Stimulated activated naive CD8-positive, alpha-beta T cell treated with anti-CD3 and anti-CD28 coated beads, Interleukin-15, Interleukin-2, amounts not matched to agents 100 U/mL and 50 U/mL, for 24 hours (primary cell): ENCODE results near the gene FGGY.

Experiments
- ATAC-seq: fragments of 150-1000 bp; cut with Tn5 transposase; one replicate; pipeline ENCODE4 v1.10.0; 2021
- DNase-seq: peaks from one replicate; pipeline ENCODE4 v3.0.0; 2021

FGGY gene

DNA sequence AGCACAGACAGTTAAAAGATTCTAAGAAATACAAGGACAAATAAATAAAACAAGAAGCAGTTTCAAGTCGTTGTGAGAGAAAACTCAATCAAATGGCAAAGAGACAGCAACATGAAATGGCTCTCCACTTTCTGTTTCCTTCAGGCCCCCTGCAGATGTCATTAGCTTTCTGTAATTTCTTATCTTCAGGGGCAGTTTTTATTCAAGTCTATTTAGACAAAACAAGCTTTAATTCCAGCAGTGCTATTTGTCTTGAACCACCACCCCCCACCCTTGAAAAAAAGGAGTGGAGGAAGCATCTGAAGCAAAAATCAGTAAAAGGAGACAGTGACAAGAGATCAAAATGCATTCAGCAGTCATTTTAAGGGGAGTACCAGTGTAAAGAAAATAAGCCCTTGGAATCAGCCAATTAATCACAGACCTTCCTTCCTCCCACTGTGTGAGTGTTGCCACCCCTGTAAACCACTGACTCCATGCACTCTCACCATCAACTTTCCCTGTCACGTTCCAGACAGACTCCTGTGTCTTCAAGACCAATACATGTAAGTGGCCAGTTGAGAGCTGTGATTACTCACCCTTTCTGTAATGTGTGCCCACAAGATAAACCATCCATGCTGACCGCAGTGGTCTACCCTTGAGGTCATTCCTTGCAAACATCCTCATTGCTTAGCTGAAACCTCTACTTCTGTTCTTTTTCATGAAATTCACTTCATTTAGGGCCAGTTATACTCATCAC is 381.8 kb downstream of the FGGY start:
- ATAC-seq (peak; percentile 28), DNase-seq (no peak)

DNA sequence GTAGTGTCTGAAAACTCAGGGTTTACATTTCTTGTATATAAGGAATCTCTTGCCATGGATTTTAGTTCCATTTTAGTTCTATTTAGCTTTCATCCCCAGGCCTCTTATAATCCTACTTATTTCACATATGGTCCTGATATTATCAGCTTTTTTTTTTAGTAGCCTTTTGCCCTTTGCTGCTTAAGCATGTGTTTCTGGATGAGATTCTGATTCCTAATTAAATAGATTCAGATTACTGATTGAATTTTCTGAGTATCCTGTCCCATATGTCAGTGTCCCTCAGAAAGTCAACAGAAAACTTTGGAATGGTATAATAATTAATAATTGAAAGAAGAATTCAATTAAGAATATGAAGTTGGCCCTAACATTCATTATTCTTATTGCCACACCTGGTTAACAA is 383.1 kb downstream of the FGGY start:
- DNase-seq (no peak), ATAC-seq (no peak)

DNA sequence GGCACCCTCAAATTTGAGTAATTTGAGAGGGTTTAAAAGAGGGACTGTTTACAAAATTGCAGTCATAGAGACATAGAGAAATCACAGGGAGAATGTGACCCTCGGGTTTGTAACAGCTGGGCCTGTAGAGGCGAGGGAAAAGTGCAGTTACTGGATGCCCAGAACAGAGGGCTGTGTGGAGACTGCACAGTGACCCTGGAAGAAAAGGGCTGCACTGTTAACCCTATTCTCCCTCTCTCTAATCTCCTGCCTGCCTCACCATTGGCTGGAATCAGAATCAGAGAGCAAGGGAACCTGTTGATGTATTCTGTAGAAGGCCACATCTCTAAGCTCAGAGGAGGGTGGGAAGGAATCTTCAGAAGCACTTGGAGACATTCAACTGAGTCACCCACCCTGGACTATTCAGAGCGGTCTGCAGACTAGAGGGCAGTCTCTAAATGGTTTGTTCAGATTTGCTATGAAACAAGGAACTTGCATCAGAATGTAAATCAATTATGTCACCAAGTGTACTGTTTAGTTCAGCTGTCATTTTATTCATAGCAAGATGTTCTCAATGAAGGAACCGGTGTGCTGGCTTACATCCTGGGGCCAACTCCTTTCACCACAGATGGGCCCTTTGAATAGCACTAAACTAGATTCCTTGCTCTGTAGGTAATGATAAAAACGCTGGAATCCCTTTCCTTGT is 385.6 kb downstream of the FGGY start:
- ATAC-seq = no peak
- DNase-seq = no peak

DNA sequence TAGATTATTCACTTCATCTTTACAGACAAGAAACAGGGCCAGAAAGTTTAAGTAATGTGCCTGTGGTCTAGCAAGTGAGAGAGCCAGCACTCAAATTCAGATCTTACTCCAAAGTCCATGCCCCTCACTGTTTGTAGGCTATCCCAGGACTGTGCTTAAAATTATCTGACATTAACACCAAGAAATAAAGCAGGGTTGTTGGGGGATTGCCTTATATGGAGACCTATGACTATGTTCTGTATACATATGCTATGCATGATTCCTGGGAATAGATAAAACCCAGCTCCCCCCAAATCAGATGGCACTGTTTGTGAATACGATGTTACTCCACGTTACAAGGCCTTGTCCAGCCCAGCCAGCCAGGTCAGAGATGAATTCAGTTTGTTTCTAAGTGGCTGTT is 386.3 kb downstream of the FGGY start:
- no peak for ATAC-seq
- no peak for DNase-seq

DNA sequence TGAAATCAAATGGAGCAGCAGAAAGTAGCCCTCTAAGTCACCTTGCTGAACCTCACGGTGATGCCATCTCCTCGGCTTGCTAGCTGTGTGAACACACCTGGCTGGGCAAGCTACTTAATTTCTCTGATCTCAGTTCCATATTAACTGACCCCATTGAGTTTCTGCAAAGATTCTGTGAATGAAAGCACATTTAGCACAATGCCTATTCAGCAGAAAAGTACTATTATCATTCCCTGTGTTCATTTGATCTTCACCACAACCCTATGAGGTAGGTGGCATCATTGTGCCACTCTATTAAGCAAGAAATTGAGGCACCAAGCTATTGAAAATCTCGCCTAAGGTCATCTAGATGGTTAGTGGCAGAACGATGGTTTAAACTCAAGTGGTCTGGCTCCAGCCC is 387.8 kb downstream of the FGGY start:
- no peak for ATAC-seq
- DNase-seq = no peak

DNA sequence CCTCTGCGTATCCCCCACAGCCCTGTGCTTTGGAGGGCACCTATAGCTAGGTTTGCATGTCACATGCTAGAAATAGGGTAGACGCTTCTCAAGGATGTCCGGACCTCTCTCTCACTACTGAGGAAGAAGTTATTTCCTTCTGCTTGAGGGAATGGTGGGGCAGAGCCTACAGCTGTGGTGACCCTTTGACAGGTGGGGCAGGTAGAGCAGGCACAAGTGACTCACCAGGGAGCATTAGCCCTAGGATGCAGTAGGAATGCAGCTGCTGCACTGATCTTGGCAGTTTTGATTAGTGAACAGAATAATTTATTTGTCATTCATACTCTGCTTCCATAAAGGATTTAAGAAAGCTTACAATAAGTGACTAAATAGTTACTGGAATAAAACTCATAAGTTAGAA is 388.2 kb downstream of the FGGY start:
- DNase-seq (no peak), ATAC-seq (no peak)

DNA sequence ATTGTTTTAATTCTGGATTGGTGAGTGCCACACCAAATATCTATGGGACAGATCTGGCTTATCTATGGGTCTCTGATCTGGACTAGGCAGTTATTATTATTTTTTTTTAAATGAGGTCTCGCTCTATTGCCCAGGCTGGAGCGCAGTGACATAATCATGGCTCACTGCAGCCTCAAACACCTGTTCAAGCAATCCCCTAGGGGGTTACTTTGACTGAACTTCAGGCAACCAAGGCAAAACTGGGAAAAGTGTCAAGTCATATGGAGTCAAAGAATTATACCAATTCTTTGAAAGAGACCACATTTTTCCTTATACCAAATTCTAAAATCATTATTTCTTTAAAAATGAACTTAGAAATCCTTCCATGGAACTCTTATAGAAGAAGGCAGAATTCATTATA is 388.8 kb downstream of the FGGY start:
- no peak for ATAC-seq

DNA sequence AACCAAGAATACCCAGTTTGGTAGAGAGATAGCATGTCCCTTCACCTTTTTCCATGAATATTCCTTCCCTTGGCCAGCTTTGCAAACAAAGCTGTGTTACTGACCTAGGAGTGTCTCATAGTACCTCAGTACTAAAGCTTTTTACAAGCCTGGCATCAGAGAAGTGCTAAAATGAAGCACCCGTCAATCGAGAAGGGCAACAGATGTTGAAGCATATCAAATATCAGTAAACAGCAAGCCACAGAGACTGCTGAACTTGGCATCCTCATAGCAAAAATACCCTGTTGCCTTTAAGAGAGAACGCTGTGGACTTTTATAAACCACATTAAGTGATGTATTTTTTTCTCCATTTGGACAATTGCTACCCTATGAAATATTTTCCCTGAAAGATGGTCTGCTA is 389.3 kb downstream of the FGGY start:
- DNase-seq = no peak
- no peak for ATAC-seq

More for the DNA sequence above, 388.8 kb downstream of the FGGY start:
- DNase-seq = no peak

DNA sequence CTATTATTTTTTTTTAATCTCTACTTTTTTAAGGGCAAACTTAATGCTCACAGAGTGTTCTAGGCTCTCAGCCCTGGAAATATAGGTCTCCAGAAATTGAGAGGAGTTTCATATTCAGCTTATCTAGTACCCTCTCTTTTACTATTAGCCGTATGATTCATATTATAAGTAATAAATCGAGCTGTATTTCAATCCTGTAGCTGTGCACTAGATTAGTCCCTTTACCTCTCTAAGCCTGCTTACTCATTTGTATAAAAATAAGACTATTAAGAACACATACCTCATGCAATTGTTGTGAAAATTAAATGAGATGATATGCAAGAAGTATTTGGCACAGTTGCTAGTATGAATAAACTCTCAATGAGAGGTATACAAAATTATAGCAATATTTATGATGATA is 389.7 kb downstream of the FGGY start:
- no peak for DNase-seq
- no peak for ATAC-seq

DNA sequence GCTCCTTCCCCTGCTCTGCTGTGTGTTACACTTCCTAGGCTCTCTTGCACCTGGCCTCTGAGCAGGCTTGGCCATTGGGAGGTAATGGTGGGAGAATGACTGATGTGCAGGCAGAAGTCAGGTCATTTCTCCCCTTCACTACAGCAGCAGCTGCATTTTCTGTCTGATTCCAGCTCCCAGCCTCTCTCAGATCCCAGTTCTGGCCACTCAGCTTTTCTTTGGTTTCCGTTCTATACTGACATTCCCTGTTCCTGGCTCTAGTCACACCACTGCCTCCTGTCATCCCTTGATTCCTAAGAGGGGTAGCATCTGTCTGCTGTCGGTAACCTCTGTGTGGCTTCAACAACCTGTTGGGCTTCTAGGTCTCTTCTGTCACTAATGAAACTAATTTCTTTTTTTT is 390.2 kb downstream of the FGGY start:
- DNase-seq (no peak), ATAC-seq (no peak)

DNA sequence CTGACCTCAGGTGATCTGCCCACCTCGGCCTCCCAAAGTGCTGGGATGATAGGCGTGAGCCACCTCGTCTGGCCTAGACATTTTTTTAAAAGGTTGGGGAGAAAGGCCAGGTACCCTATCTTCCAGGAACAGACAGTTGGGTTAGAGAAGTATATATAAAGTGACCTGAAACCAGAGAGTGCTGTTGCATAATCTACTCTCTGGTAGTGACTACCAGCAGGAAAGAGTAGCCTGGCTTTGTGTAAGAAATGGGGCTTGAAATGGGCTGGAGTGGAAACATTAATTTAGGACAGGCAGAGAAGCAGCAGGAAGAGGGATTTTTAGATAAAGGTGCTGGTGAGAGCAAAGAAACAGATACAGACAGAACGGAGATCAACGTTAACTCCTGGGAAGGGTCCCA is 392.1 kb downstream of the FGGY start:
- ATAC-seq = no peak
- DNase-seq = no peak

DNA sequence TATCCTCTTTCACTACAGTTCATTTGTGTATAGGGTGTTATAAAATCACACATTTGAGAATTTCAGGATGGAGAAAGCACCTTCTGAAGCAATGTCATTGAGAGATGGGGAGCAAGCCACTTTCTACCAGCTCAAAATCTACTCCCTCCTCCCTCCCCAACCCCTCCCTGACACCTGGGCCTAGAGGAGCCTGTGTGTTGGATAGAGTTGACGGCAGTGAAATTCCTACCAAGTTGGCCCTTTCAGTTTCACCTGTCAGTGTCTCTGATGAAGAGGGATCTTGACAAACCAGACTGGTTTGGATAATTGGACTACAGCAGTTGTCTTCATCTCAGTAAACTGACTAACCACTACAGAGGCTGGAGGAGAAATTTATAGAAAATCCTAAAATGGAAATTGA is 392.8 kb downstream of the FGGY start:
- ATAC-seq = no peak
- no peak for DNase-seq

DNA sequence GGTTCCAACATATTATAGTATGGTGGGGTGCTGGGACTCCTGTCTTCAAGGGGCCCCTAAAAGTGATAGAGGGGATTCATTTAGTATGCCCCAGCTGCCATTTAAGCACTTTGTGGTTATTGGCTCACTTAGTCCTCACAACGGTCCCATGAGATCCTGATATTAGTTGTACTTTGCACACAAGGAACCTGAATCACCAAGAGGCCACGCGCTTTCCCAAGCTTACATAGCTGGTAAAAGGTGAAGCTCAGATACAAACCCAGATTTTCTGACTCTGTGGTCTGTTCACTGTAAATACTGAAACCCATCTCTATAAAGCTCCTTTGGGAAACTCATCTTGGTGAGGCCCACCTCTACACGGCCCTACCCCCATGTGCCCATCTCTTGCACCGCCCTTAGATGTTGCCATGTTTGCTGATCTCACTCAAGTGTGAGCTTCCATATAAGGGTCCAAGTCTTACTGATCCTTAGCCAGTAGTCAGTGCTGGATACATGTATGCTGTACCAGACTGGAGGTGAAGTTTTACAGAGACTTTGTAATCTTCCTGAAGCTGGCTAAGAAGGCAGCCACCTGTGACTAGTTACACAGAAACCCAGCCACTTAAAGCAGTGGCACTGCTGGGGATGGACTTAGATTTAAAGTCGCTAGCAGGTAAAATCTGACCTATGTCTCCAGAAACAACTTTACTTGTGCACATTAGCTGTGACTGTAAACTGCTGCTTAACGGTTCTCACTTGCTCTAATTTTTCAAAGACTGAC is 393.5 kb downstream of the FGGY start:
- ATAC-seq (no peak), DNase-seq (no peak)

DNA sequence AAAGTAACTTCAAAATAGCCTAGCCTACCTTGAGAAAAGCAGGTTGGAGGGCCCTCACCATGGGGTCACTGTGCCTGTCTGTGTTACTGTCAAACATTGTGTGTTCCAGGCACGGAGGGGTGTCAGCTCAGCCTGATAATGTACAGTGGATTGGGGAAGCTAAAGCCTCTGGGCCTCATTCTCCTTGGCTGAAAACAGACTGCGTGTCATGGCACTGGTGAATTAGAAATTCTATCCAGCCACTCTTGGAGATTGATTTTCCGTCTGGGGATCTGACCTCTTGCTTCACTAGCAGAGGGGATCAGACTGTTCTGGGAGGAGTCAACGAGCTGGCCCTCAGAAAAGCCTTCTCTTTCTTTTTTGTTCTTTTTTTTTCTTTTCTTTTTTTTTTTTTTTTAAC is 394.4 kb downstream of the FGGY start:
- ATAC-seq (no peak), DNase-seq (no peak)

DNA sequence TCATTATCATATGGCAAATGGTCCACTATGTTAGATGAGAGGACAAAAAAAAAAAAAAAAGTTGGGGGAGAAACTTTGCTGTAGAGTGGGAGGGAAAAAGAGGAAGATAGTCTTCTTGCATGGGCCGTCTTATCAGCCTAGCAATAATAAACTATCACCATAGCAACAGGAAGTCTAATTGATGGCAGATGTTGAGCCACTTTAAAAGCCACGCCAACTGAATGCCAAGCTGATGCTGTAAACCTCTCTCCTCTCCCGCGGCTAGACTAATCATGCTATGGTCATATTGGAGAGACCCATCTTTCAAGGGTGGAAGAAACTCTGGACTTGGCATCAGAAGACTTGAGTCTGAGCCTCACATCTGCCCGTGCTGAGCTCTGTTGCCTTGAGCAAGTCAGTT is 395.7 kb downstream of the FGGY start:
- ATAC-seq = no peak

DNA sequence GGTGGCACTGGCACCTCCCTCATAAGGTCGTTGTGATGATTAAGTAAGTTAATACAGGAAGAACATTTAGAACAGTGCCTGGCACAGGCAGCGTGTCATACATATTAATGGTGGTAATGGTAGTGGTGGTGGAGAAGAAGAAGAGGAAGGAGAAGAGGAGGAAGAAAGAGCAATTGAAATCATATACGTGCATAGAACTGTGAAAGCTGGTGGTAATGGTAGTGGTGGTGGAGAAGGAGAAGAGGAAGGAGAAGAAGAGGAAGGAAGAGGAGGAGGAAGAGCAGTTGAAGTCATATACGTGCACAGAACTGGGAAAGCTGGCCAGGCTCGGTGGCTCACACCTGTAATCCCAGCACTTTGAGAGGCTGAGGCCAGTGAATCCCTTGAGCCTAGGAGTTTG is 396.5 kb downstream of the FGGY start:
- ATAC-seq (no peak), DNase-seq (no peak)

More for the DNA sequence above, 395.7 kb downstream of the FGGY start:
- no peak for DNase-seq

DNA sequence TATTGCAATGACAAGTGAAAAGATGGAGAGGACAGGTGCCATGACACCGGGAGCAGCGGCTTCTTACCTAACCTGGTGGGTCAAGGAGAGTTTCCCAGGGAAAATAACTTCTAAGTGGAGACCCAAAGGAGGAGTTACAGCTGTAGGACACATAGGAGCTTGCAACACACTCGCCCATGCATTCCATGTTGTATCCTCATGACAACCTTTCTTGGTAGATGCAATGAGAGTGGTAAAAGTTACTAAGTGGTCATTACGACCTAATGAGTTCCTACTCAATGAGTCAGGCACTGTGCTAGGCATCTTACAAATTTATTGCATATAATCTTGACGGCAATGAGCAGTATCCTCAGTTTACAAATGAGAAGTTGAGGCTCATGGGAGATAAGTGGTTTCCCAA is 398.4 kb downstream of the FGGY start:
- DNase-seq (no peak), ATAC-seq (no peak)

DNA sequence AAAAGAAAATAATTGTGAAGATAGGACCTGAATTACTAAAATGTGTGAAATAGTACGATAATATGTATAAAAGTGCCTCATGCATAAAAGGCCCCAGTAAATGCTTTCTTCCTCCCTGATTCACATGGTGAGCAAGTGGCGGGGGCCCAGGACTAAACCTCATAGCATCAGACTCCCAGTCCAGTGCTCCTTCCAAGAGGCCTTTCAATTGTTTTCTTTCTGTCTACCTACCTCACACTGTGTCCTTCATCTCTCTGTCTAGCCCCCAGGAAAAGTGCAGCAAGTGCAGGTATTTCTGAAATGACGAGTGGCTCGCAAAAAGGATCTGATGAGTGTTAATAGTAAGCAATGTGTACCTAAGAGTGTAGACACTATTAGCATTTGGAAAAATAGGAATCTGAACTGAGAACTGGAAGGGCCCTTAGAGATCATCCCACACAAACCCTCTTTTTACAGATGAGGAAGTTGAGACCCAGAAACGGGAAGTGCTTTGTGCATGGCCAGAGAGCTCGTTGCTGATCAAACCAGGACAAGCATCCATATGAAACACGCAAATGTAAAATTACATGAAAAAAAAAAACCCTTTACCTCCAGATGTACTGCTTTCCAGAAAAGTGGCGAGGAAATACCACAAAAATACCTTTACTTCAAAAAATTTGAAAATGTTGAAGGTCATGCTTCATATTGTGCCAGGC is 399.7 kb downstream of the FGGY start:
- ATAC-seq (no peak), DNase-seq (no peak)

DNA sequence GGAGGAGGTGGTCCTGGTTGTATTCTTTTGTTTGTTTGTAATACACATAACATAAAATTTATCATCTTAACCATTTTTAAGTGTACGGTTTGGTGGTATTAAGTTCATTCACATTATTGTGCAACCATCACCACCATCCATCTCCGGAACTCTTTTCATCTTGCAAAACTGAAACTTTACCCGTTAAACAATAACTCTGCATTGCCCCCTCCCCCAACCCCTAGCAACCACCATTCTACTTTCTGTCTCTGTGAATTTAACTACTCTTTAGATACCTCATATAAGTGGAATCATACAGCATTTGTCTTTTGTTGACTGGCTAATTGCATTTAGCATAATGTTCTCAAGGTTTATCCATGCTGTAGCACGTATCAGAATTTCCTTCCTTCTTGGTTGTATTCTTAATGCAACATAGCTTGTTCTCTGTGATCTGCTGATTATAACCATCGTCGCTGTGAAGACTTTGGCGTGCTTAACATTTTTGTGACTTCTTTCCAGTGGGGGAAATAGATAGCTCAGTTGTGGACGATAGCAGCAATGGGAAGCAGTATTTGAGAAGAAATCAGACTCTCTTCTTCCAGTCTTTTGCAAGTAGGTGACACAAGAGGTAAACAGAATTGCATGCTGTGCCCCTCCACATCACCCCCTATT is 400.4 kb downstream of the FGGY start:
- DNase-seq (peak; percentile 35), ATAC-seq (peak; percentile 15)

DNA sequence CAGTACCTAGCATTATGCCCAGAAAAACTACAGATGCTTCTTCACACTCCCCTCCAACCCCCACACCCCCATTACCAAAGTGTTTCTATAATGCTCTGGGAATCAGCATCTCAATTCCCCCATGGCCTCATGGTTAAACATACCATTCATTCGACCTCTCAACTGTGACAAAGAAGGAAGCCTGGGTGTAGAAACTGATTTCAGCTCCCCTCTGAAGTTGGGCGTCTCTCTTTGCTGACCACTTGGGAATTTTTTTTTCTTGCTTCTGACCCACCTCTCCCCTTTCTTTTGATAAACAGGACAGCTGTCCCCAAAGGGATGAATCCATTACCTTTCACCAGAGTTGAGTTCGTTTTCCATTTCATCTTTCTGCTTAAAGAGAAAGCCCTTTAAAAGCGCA is 401.5 kb downstream of the FGGY start:
- ATAC-seq (no peak), DNase-seq (no peak)

DNA sequence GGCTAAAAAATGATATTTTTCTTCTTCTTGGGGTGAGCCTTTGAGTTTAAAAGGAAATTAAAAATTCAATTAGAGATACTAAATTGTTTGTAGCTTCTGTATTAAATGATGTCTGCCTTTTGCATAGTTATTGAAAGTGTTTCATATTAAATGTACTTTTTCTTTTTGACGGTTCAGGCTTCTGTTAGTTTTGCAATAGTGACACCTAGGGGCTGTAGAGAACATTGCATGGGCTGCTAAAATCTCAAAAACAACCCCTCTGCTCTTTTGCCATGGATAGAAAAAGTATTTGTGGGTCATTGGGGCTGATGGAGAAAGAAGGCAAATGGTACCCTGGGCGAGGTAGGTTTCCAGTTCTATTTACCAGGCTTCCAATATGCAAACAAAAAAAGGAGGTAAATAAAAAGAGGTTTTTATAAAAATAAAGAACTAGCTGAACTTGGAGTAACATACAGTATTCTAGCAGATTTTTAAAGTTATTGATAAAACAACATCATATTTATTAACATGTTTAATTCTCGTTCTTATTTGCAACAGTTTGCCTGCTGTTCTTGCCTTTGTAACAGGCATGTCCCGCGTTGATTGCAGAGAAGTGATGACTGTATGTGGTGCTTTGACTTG is 402.4 kb downstream of the FGGY start:
- ATAC-seq = no peak
- no peak for DNase-seq

DNA sequence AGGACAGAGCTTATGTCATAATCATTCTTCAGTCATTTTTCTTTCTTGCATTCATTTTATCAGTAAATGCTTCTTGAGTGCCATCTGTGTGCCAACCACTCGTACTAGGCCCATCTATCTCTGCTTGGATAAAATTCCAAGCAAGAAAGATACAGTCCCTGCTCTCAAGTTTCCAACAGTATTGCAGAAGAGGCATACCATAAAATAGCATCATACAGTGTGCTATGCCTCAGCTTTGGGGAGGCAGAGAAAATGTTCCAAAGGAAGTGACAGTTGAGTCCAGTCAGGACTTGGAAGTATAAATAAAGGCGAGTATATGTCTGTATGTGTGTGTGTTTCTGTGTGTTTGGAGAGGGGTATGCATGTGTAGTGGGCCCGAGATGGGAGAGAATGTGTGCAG is 404.5 kb downstream of the FGGY start:
- no peak for DNase-seq
- ATAC-seq = no peak
